Tibial artery (tissue), 4 donors: Measurements from ENCODE around the gene CCM2L.

ENCODE experiments used
- DNase-seq, 2 donors: peaks; one replicate each; pipeline ENCODE4 v3.0.0-alpha.2; 2019
- H3K27ac ChIP-seq, 2 donors: fragments of 200-600 bp; sonication (generic) in 1 of 2; 1 replicate in 1 of 2; 2 replicates in 1 of 2; pipeline ENCODE4 v1.5.1; 2018 to 2019; ENCODE audit warnings: mild to moderate bottlenecking in 1 of 2
- H3K27me3 ChIP-seq, 2 donors: fragments of 200-600 bp; sonication (generic) in 1 of 2; one replicate each; pipeline versions ENCODE4 v1.5.1 to v1.6.0; 2016 to 2019
- H3K36me3 ChIP-seq, 3 donors: fragments of 200-600 bp; sonication (generic) in 2 of 3; one replicate each; pipeline ENCODE4 v1.5.1; 2016 to 2019; ENCODE audit warnings: mild to moderate bottlenecking in 2 of 3
- H3K4me1 ChIP-seq, 4 donors: fragments of 200-600 bp; sonication (generic) in 2 of 4; 1 replicate in 3 of 4; 2 replicates in 1 of 4; pipeline ENCODE4 v1.5.1; 2016 to 2019
- H3K4me3 ChIP-seq, 2 donors: fragments of 200-600 bp; sonication (generic) in 1 of 2; 1 replicate in 1 of 2; 2 replicates in 1 of 2; pipeline ENCODE4 v1.5.1; 2018 to 2019; ENCODE audit warnings: mild to moderate bottlenecking in 2 of 2
- H3K9me3 ChIP-seq, 3 donors: fragments of 200-600 bp; sonication (generic) in 1 of 3; one replicate each; pipeline ENCODE4 v1.5.1; 2016 to 2019
- intact Hi-C: fragments of 100-400 bp; cut with DNase I; formaldehyde crosslinking; loops from one replicate; pipeline ENCODE4 v1.15.0; 2023; ENCODE audit warnings: low total_unique reads
- TF ChIP-seq, protein P1 (sequence below), 2 experiments: fragments of 200-600 bp in 1 of 2; fragments of 450-650 bp in 1 of 2; IDR thresholded peaks; one replicate each; pipeline ENCODE4 v1.5.1; 2017 to 2019; ENCODE audit warnings: antibody characterized with exemption in 2 of 2, mild to moderate bottlenecking in 1 of 2, moderate library complexity in 1 of 2

CCM2L gene

GRCh38 chr20:32063695-32064094, 53.5 kb downstream of the CCM2L start:
- TF ChIP-seq, protein P1, sequence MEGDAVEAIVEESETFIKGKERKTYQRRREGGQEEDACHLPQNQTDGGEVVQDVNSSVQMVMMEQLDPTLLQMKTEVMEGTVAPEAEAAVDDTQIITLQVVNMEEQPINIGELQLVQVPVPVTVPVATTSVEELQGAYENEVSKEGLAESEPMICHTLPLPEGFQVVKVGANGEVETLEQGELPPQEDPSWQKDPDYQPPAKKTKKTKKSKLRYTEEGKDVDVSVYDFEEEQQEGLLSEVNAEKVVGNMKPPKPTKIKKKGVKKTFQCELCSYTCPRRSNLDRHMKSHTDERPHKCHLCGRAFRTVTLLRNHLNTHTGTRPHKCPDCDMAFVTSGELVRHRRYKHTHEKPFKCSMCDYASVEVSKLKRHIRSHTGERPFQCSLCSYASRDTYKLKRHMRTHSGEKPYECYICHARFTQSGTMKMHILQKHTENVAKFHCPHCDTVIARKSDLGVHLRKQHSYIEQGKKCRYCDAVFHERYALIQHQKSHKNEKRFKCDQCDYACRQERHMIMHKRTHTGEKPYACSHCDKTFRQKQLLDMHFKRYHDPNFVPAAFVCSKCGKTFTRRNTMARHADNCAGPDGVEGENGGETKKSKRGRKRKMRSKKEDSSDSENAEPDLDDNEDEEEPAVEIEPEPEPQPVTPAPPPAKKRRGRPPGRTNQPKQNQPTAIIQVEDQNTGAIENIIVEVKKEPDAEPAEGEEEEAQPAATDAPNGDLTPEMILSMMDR (IDR thresholded peaks at IDR 0.05) = no peak
- H3K36me3 ChIP-seq = no peaks in the 10 kb centered on the region
- H3K27me3 ChIP-seq = peaks cover 0 to 23% of the 10 kb centered on the region in 2 donors
- intact Hi-C loops = no loop called here
- H3K9me3 ChIP-seq = no peaks in the 10 kb centered on the region
- H3K27ac ChIP-seq = no peak overlapping the region
- H3K4me1 ChIP-seq = no peaks in the 10 kb centered on the region
- no peak for DNase-seq
- no peak overlapping the region for H3K4me3 ChIP-seq

GRCh38 chr20:32064667-32065066, 54.4 kb downstream of the CCM2L start:
- TF ChIP-seq, protein P1 (IDR thresholded peaks at IDR 0.05) = no peak
- intact Hi-C loops = no loop called here
- no peaks in the 10 kb centered on the region for H3K9me3 ChIP-seq
- no peak overlapping the region for H3K27ac ChIP-seq
- no peaks in the 10 kb centered on the region for H3K4me1 ChIP-seq
- H3K36me3 ChIP-seq = no peaks in the 10 kb centered on the region
- no peak for DNase-seq
- peaks cover 0 to 18% of the 10 kb centered on the region in 2 donors for H3K27me3 ChIP-seq
- no peak overlapping the region for H3K4me3 ChIP-seq

DNA sequence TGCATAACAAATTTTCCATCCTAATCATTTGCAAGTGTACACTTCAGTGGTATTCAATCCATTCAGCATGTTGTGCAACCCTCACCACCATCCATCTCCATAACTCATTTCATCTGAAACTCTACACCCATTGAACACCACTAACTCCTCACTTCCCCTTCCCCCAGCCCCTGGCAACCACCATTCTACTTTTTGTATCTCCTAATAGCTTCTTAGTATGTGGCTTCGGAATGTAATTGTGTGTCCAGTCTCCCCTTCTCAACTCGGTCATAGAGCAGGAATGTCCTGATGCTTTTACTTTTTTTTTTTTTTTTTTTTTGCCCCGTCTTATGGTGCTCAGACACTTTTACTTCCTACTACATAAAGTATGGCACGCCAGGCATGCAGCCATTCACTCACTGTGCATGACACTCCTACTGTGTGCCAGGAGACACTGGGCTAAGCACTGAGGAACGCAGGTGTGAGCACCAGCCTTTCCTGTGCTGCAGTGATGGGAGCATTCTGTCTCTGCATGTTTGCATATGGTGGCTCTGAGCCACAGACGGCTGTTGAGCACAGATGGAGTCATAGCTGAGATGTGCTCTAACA, 57.1 kb downstream of the CCM2L start:
- TF ChIP-seq, protein P1 (IDR thresholded peaks at IDR 0.05) = no peak
- Histone ChIP-seq H3K27me3 (peaks cover 0 to 22% of the 10 kb centered on the region in 2 donors), H3K4me3 (no peak overlapping the region), H3K4me1 (no peaks in the 10 kb centered on the region), H3K27ac (no peak overlapping the region), H3K36me3 (no peaks in the 10 kb centered on the region), H3K9me3 (no peaks in the 10 kb centered on the region)
- DNase-seq = no peak
- intact Hi-C loops = no loop called here

GRCh38 chr20:32068174-32068573, 57.9 kb downstream of the CCM2L start:
- intact Hi-C loops = no loop called here
- Histone ChIP-seq H3K4me3 (no peak overlapping the region), H3K9me3 (no peaks in the 10 kb centered on the region), H3K27me3 (peaks cover 0 to 21% of the 10 kb centered on the region in 2 donors), H3K27ac (no peak overlapping the region), H3K4me1 (no peaks in the 10 kb centered on the region), H3K36me3 (no peaks in the 10 kb centered on the region)
- TF ChIP-seq, protein P1 (IDR thresholded peaks at IDR 0.05) = no peak
- DNase-seq = no peak

- H3K9me3 ChIP-seq = no peaks in the 10 kb centered on the region
- no peaks in the 10 kb centered on the region for H3K4me1 ChIP-seq
- DNase-seq = no peak
- no peaks in the 10 kb centered on the region for H3K36me3 ChIP-seq
- TF ChIP-seq, protein P1 (IDR thresholded peaks at IDR 0.05) = no peak
- H3K27ac ChIP-seq = no peak overlapping the region
- H3K4me3 ChIP-seq = no peak overlapping the region
- intact Hi-C loops = no loop called here
- peaks cover 0 to 27% of the 10 kb centered on the region in 2 donors for H3K27me3 ChIP-seq
Measured at GRCh38 chr20:32069711-32070110, 59.5 kb downstream of the CCM2L start.

DNA sequence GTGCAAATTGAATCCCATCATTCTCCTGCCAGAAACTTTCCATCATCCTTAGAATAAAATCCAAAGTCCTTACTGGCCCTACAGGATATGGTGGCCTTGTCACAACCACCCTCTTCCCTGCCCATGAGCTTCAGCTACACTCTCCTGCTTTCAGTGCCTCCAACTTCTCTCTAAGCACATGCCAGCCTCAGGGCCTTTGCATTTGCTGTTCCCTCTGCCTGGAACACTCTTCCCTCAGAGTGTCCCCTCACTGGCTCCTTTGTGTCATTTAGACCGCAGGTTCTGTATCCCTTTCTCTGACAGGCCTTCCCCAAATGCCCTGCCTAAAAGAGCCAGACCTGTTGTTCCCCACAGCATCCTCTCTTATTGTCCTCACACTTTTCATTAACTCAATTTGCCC, 60.0 kb downstream of the CCM2L start:
- intact Hi-C loops = no loop called here
- Histone ChIP-seq H3K36me3 (no peaks in the 10 kb centered on the region), H3K27me3 (peaks cover 0 to 29% of the 10 kb centered on the region in 2 donors), H3K4me1 (no peaks in the 10 kb centered on the region), H3K4me3 (no peak overlapping the region), H3K9me3 (no peaks in the 10 kb centered on the region), H3K27ac (no peak overlapping the region)
- DNase-seq = no peak
- TF ChIP-seq, protein P1 (IDR thresholded peaks at IDR 0.05) = no peak
